ENCODE data around the gene RGCC. TPM values are rescaled to one million over a fixed set of nuclear protein-coding genes. Genes with fewer than 3 reads are reported as not detected.
A peak's percentile ranks its signal among the peaks of the same experiment; 100 is the strongest.

The RGCC gene
- 10 to 100 TPM; 23.8 to 23.9 TPM for total RNA-seq

GRCh38 chr13:41456768-41457588, at the start of gene RGCC:
RGCC (plus strand) TSS chr13:41457550; CDS start chr13:41457708, 158 bp downstream.
- H3K36me3 Mint-ChIP-seq (ENCODE audit: low read depth), result peaks cover 16% of the 10 kb centered on the region
- DNase-seq (peak; percentile 81), ATAC-seq (peak; percentile 72)
- ChIA-PET CTCF (interaction anchor here (0.6 to 6.0 kb wide), 5 partner anchors 10 to 305 kb away, joined by 3 to 104 read pairs (median 3); no protein-coding TSS in a partner anchor), POLR2A (interaction anchor here (1.0 to 1.7 kb wide), 3 partner anchors 10 to 37 kb away, joined by 3 to 6 read pairs (median 4); no protein-coding TSS in a partner anchor)
- peak within 1 kb of the TSS; percentile 74 for H3K27ac Mint-ChIP-seq
- peak within 1 kb of the TSS; percentile 75 for H3K4me3 Mint-ChIP-seq
- no peaks in the 10 kb centered on the region for H3K9me3 Mint-ChIP-seq (ENCODE audit: insufficient read depth)
- peaks cover 18% of the 10 kb centered on the region for H3K27me3 Mint-ChIP-seq (ENCODE audit: low read depth)
- peaks cover 36% of the 10 kb centered on the region for H3K4me1 Mint-ChIP-seq (ENCODE audit: low read depth)

GRCh38 chr13:41408121-41408520, 49.2 kb upstream of the RGCC start:
- H3K27me3 Mint-ChIP-seq (ENCODE audit: low read depth), result peaks cover 3% of the 10 kb centered on the region
- ChIA-PET CTCF (interaction anchor here (1.3 kb wide), 1 partner anchor 245 kb away, joined by 5 read pairs; no protein-coding TSS in a partner anchor), POLR2A (no interaction called here)
- ATAC-seq, result no peak
- H3K27ac Mint-ChIP-seq, result no peak overlapping the region
- no peak overlapping the region for H3K4me3 Mint-ChIP-seq
- no peaks in the 10 kb centered on the region for H3K36me3 Mint-ChIP-seq (ENCODE audit: low read depth)
- no peaks in the 10 kb centered on the region for H3K9me3 Mint-ChIP-seq (ENCODE audit: insufficient read depth)
- H3K4me1 Mint-ChIP-seq (ENCODE audit: low read depth), result no peaks in the 10 kb centered on the region
- no peak for DNase-seq

- Mint-ChIP-seq H3K36me3 (ENCODE audit: low read depth) (no peaks in the 10 kb centered on the region), H3K9me3 (ENCODE audit: insufficient read depth) (no peaks in the 10 kb centered on the region), H3K4me1 (ENCODE audit: low read depth) (no peaks in the 10 kb centered on the region), H3K27me3 (ENCODE audit: low read depth) (peaks cover 3% of the 10 kb centered on the region), H3K27ac (no peak overlapping the region), H3K4me3 (no peak overlapping the region)
- ATAC-seq (no peak), DNase-seq (no peak)
- POLR2A ChIA-PET, result no interaction called here
- CTCF ChIA-PET, result interaction anchor here (0.9 to 1.3 kb wide), 2 partner anchors 24 to 244 kb away, joined by 4 to 5 read pairs; no protein-coding TSS in a partner anchor
Observed at GRCh38 chr13:41408746-41409145, 48.6 kb upstream of the RGCC start.

GRCh38 chr13:41409611-41410010, 47.7 kb upstream of the RGCC start:
- ATAC-seq, result no peak
- Mint-ChIP-seq H3K27me3 (ENCODE audit: low read depth) (peaks cover 3% of the 10 kb centered on the region), H3K36me3 (ENCODE audit: low read depth) (no peaks in the 10 kb centered on the region), H3K4me1 (ENCODE audit: low read depth) (no peaks in the 10 kb centered on the region), H3K4me3 (no peak overlapping the region), H3K9me3 (ENCODE audit: insufficient read depth) (no peaks in the 10 kb centered on the region), H3K27ac (no peak overlapping the region)
- ChIA-PET POLR2A (no interaction called here), CTCF (interaction anchor here (0.9 kb wide), 1 partner anchor 25 kb away, joined by 4 read pairs; no protein-coding TSS in a partner anchor)
- DNase-seq, result no peak

GRCh38 chr13:41411060-41411459, 46.3 kb upstream of the RGCC start:
- Mint-ChIP-seq H3K9me3 (ENCODE audit: insufficient read depth) (no peaks in the 10 kb centered on the region), H3K27ac (no peak overlapping the region), H3K4me1 (ENCODE audit: low read depth) (no peaks in the 10 kb centered on the region), H3K4me3 (no peak overlapping the region), H3K36me3 (ENCODE audit: low read depth) (no peaks in the 10 kb centered on the region), H3K27me3 (ENCODE audit: low read depth) (peaks cover 3% of the 10 kb centered on the region)
- ChIA-PET CTCF (interaction anchor here (1.1 kb wide), 1 partner anchor 242 kb away, joined by 4 read pairs; no protein-coding TSS in a partner anchor), POLR2A (no interaction called here)
- DNase-seq, result no peak
- no peak for ATAC-seq

- no peak overlapping the region for H3K4me3 Mint-ChIP-seq
- H3K27me3 Mint-ChIP-seq (ENCODE audit: low read depth), result peaks cover 3% of the 10 kb centered on the region
- POLR2A ChIA-PET, result no interaction called here
- H3K36me3 Mint-ChIP-seq (ENCODE audit: low read depth), result no peaks in the 10 kb centered on the region
- H3K9me3 Mint-ChIP-seq (ENCODE audit: insufficient read depth), result no peaks in the 10 kb centered on the region
- no peak for DNase-seq
- H3K4me1 Mint-ChIP-seq (ENCODE audit: low read depth), result no peaks in the 10 kb centered on the region
- no peak for ATAC-seq
- H3K27ac Mint-ChIP-seq, result no peak overlapping the region
- CTCF ChIA-PET, result interaction anchor here (1.1 to 1.4 kb wide), 2 partner anchors 241 to 242 kb away, joined by 4 read pairs; no protein-coding TSS in a partner anchor
Observed at GRCh38 chr13:41411522-41411921, 45.8 kb upstream of the RGCC start.

- CTCF ChIA-PET, result interaction anchor here (0.8 kb wide), 1 partner anchor 239 kb away, joined by 3 read pairs; no protein-coding TSS in a partner anchor
- Mint-ChIP-seq H3K9me3 (ENCODE audit: insufficient read depth) (no peaks in the 10 kb centered on the region), H3K27me3 (ENCODE audit: low read depth) (peaks cover 3% of the 10 kb centered on the region), H3K27ac (no peak overlapping the region), H3K36me3 (ENCODE audit: low read depth) (no peaks in the 10 kb centered on the region), H3K4me3 (no peak overlapping the region), H3K4me1 (ENCODE audit: low read depth) (no peaks in the 10 kb centered on the region)
- ATAC-seq (no peak), DNase-seq (no peak)
- POLR2A ChIA-PET, result no interaction called here
Observed at GRCh38 chr13:41413872-41414271, 43.5 kb upstream of the RGCC start.

GRCh38 chr13:41416276-41416675, 41.1 kb upstream of the RGCC start:
- Mint-ChIP-seq H3K27ac (no peak overlapping the region), H3K27me3 (ENCODE audit: low read depth) (peaks cover 4% of the 10 kb centered on the region), H3K4me3 (no peak overlapping the region), H3K4me1 (ENCODE audit: low read depth) (no peaks in the 10 kb centered on the region), H3K36me3 (ENCODE audit: low read depth) (no peaks in the 10 kb centered on the region), H3K9me3 (ENCODE audit: insufficient read depth) (no peaks in the 10 kb centered on the region)
- CTCF ChIA-PET, result interaction anchor here (1.3 kb wide), 1 partner anchor 44 kb away, joined by 3 read pairs; no protein-coding TSS in a partner anchor
- POLR2A ChIA-PET, result interaction anchor here (0.6 kb wide), 1 partner anchor 43 kb away, joined by 4 read pairs; no protein-coding TSS in a partner anchor
- ATAC-seq, result no peak
- DNase-seq, result no peak

- CTCF ChIA-PET, result no interaction called here
- Mint-ChIP-seq H3K9me3 (ENCODE audit: insufficient read depth) (no peaks in the 10 kb centered on the region), H3K36me3 (ENCODE audit: low read depth) (no peaks in the 10 kb centered on the region), H3K27ac (no peak overlapping the region), H3K27me3 (ENCODE audit: low read depth) (peaks cover 4% of the 10 kb centered on the region), H3K4me1 (ENCODE audit: low read depth) (no peaks in the 10 kb centered on the region), H3K4me3 (no peak overlapping the region)
- ATAC-seq, result no peak
- DNase-seq, result no peak
- POLR2A ChIA-PET, result no interaction called here
Observed at GRCh38 chr13:41418027-41418426, 39.3 kb upstream of the RGCC start.

- peaks cover 4% of the 10 kb centered on the region for H3K27me3 Mint-ChIP-seq (ENCODE audit: low read depth)
- H3K9me3 Mint-ChIP-seq (ENCODE audit: insufficient read depth), result no peaks in the 10 kb centered on the region
- H3K4me3 Mint-ChIP-seq, result no peak overlapping the region
- CTCF ChIA-PET, result no interaction called here
- no peaks in the 10 kb centered on the region for H3K36me3 Mint-ChIP-seq (ENCODE audit: low read depth)
- POLR2A ChIA-PET, result no interaction called here
- no peak overlapping the region for H3K27ac Mint-ChIP-seq
- H3K4me1 Mint-ChIP-seq (ENCODE audit: low read depth), result no peaks in the 10 kb centered on the region
- DNase-seq, result no peak
- ATAC-seq, result no peak
Observed at GRCh38 chr13:41418731-41419130, 38.6 kb upstream of the RGCC start.

- H3K27me3 Mint-ChIP-seq (ENCODE audit: low read depth), result peaks cover 4% of the 10 kb centered on the region
- POLR2A ChIA-PET, result no interaction called here
- no peaks in the 10 kb centered on the region for H3K9me3 Mint-ChIP-seq (ENCODE audit: insufficient read depth)
- CTCF ChIA-PET, result no interaction called here
- H3K4me3 Mint-ChIP-seq, result no peak overlapping the region
- H3K36me3 Mint-ChIP-seq (ENCODE audit: low read depth), result no peaks in the 10 kb centered on the region
- no peak for DNase-seq
- ATAC-seq, result no peak
- H3K27ac Mint-ChIP-seq, result no peak overlapping the region
- H3K4me1 Mint-ChIP-seq (ENCODE audit: low read depth), result no peaks in the 10 kb centered on the region
Observed at GRCh38 chr13:41419206-41419605, 38.1 kb upstream of the RGCC start.

- no peaks in the 10 kb centered on the region for H3K4me1 Mint-ChIP-seq (ENCODE audit: low read depth)
- CTCF ChIA-PET, result interaction anchor here (0.8 kb wide), 1 partner anchor 233 kb away, joined by 3 read pairs; no protein-coding TSS in a partner anchor
- H3K27me3 Mint-ChIP-seq (ENCODE audit: low read depth), result peaks cover 4% of the 10 kb centered on the region
- no peak overlapping the region for H3K4me3 Mint-ChIP-seq
- POLR2A ChIA-PET, result interaction anchor here (0.6 kb wide), 1 partner anchor 509 kb away, joined by 3 read pairs; no protein-coding TSS in a partner anchor
- H3K36me3 Mint-ChIP-seq (ENCODE audit: low read depth), result no peaks in the 10 kb centered on the region
- ATAC-seq, result no peak
- no peak overlapping the region for H3K27ac Mint-ChIP-seq
- no peak for DNase-seq
- no peaks in the 10 kb centered on the region for H3K9me3 Mint-ChIP-seq (ENCODE audit: insufficient read depth)
Observed at GRCh38 chr13:41420146-41420545, 37.2 kb upstream of the RGCC start.
